Measurements from ENCODE around the gene CADM2. TPM values are rescaled to one million over a fixed set of nuclear protein-coding genes. Genes with fewer than 3 reads are reported as not detected.

CADM2 gene
- total RNA-seq, 1 donor from 2014 or later, result 0.55 TPM

GRCh38 chr3:85785766-85786165, 827.0 kb downstream of the CADM2 start:
- TF ChIP-seq, protein P1, sequence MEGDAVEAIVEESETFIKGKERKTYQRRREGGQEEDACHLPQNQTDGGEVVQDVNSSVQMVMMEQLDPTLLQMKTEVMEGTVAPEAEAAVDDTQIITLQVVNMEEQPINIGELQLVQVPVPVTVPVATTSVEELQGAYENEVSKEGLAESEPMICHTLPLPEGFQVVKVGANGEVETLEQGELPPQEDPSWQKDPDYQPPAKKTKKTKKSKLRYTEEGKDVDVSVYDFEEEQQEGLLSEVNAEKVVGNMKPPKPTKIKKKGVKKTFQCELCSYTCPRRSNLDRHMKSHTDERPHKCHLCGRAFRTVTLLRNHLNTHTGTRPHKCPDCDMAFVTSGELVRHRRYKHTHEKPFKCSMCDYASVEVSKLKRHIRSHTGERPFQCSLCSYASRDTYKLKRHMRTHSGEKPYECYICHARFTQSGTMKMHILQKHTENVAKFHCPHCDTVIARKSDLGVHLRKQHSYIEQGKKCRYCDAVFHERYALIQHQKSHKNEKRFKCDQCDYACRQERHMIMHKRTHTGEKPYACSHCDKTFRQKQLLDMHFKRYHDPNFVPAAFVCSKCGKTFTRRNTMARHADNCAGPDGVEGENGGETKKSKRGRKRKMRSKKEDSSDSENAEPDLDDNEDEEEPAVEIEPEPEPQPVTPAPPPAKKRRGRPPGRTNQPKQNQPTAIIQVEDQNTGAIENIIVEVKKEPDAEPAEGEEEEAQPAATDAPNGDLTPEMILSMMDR (IDR thresholded peaks at IDR 0.05), result no peak
- intact Hi-C loops (cut with DNase I), result no loop called here
- no peaks in the 10 kb centered on the region for H3K36me3 ChIP-seq
- H3K27ac ChIP-seq, result no peak overlapping the region
- ATAC-seq, result no peak
- no peaks in the 10 kb centered on the region for H3K27me3 ChIP-seq
- H3K9me3 ChIP-seq, result no peaks in the 10 kb centered on the region
- H3K4me3 ChIP-seq, result no peak overlapping the region
- H3K4me1 ChIP-seq, result no peaks in the 10 kb centered on the region
- DNase-seq, result no peak

DNA sequence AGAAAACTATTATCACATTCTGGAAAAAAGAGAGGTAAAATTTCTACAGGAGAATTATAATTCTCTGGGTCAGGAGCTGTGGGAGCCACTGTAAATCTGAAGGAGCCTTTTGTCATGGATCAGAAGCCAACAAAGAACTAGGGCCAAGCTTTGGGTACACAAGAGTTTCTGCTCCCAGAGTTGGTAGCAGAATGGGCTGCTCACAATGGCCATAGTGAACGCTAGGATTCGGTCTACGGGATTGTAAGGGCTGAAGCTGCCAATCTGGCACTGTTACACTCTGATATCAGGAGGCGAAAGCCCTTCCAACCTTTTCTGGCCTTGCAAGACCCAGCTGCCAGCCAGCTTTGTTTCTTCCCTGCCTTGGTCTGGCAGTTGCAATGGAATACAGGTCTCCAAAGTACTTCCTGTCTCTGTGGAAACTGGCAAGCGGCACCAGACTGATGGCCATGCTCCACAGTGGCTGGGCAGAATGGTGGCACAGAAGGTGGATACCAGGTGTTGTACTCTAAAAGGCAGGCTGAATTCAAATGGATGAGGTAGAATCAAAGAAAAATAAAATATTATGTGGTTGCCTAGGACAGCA, 831.7 kb downstream of the CADM2 start:
- no peaks in the 10 kb centered on the region for H3K36me3 ChIP-seq
- no peak overlapping the region for H3K4me3 ChIP-seq
- H3K27me3 ChIP-seq, result no peaks in the 10 kb centered on the region
- TF ChIP-seq, protein P1 (IDR thresholded peaks at IDR 0.05), result no peak
- H3K4me1 ChIP-seq, result no peaks in the 10 kb centered on the region
- H3K27ac ChIP-seq, result no peak overlapping the region
- intact Hi-C loops (cut with DNase I), result no loop called here
- DNase-seq (no peak), ATAC-seq (no peak)
- no peaks in the 10 kb centered on the region for H3K9me3 ChIP-seq

- H3K36me3 ChIP-seq, result no peaks in the 10 kb centered on the region
- no peak for DNase-seq
- H3K9me3 ChIP-seq, result no peaks in the 10 kb centered on the region
- no peak for ATAC-seq
- intact Hi-C loops (cut with DNase I), result no loop called here
- H3K27ac ChIP-seq, result no peak overlapping the region
- TF ChIP-seq, protein P1 (IDR thresholded peaks at IDR 0.05), result no peak
- H3K4me3 ChIP-seq, result no peak overlapping the region
- H3K4me1 ChIP-seq, result no peaks in the 10 kb centered on the region
- H3K27me3 ChIP-seq, result no peaks in the 10 kb centered on the region
Observed at GRCh38 chr3:85796140-85796539, 837.4 kb downstream of the CADM2 start.

GRCh38 chr3:85800676-85801075, 841.9 kb downstream of the CADM2 start:
- TF ChIP-seq, protein P1 (IDR thresholded peaks at IDR 0.05), result no peak
- H3K27ac ChIP-seq, result no peak overlapping the region
- H3K4me3 ChIP-seq, result no peak overlapping the region
- no peaks in the 10 kb centered on the region for H3K9me3 ChIP-seq
- H3K36me3 ChIP-seq, result no peaks in the 10 kb centered on the region
- no peaks in the 10 kb centered on the region for H3K4me1 ChIP-seq
- intact Hi-C loops (cut with DNase I), result no loop called here
- ATAC-seq, result no peak
- no peaks in the 10 kb centered on the region for H3K27me3 ChIP-seq
- DNase-seq, result no peak

DNA sequence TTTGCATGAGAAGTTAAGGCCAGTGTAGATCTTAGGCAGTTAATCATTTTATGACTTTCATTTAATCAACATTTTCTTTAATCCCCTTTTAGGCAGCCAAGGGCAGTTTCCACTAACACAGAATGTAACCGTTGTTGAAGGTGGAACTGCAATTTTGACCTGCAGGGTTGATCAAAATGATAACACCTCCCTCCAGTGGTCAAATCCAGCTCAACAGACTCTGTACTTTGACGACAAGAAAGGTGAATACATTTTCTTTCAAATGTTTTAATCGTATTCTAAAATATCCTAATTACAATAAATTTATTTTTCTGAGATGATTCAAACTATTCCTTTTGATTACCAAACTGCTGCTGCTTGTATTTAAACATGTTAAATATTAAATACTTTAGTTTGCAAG, 843.2 kb downstream of the CADM2 start:
- Histone ChIP-seq H3K27ac (no peak overlapping the region), H3K9me3 (no peaks in the 10 kb centered on the region), H3K27me3 (no peaks in the 10 kb centered on the region), H3K4me3 (no peak overlapping the region), H3K4me1 (no peaks in the 10 kb centered on the region), H3K36me3 (no peaks in the 10 kb centered on the region)
- intact Hi-C loops (cut with DNase I), result no loop called here
- ATAC-seq (no peak), DNase-seq (no peak)
- TF ChIP-seq, protein P1 (IDR thresholded peaks at IDR 0.05), result peak; percentile 26

DNA sequence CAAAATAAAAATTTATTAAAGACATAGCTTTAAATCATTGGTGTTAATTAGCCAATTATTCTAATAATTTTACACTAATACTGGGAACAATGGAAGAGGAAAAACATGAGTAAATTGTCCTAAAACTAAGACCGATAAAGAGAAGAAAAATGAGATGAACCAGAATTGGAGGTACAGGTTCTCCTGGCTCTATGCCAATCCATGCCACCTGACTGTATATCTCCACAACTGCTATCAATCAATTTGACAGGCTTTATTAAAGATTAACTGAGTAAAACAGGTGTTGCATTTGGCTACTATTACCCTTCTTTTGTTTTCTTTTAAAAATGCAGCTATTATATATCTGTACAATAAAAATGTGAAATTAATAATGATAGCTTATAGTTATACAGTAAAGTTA, 850.0 kb downstream of the CADM2 start:
- no peaks in the 10 kb centered on the region for H3K36me3 ChIP-seq
- no peak for DNase-seq
- intact Hi-C loops (cut with DNase I), result no loop called here
- TF ChIP-seq, protein P1 (IDR thresholded peaks at IDR 0.05), result no peak
- H3K4me3 ChIP-seq, result no peak overlapping the region
- no peaks in the 10 kb centered on the region for H3K4me1 ChIP-seq
- ATAC-seq, result no peak
- H3K27ac ChIP-seq, result no peak overlapping the region
- H3K27me3 ChIP-seq, result no peaks in the 10 kb centered on the region
- no peaks in the 10 kb centered on the region for H3K9me3 ChIP-seq

Measured in upper lobe of right lung (tissue), 1 donor.